ENCODE measurements around the gene CLSTN1. TPM values are rescaled to one million over a fixed set of nuclear protein-coding genes. Genes with fewer than 3 reads are reported as not detected.
A peak's percentile ranks its signal among the peaks of the same experiment; 100 is the strongest.

Gene CLSTN1
- total RNA-seq, 5 donors from 2014 or later (not counting 1 experiment from before 2014, with no cell fraction given): 84.6 to 105 (median 91.2) TPM

DNA sequence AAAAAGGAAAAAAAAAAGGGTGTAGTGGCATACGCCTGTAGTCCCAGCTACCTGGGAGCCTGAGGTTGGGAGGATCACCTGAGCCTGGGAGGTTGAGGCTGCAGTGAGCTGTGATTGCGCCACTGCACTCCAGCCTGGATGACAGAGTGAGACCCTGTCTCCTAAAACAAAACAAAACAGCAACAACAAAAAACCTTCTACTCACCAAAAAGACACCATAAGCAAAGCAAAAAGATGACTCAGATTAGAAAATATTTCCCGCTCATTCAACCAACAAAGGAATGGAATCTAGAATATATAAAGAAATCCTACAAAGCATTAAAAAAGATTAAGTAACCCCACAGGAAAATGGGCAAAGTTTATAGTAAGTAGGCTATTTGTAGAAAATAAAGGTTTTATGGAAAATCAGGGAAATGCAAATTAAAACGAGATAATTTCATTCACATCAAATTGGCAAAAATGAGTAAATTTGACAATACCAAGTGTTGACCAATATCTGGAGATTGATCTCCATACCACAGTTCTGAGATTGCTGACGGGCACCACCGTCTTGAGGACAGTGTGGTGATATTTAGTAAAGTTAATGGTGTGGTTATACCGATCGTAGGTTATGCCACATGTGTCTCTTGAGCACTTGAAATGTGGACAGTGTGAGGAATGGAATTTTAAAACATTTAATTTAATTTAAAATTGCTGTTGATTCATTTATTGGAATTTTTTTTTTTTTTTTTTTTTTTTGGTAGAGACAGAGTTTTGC is 118.2 kb downstream of the CLSTN1 start:
- Histone ChIP-seq H3K27me3 (replicated peaks in 1 of 2; ENCODE audit: control insufficient read depth in 2 of 2, extremely low read depth in 1 of 2, insufficient read depth in 2 of 2, low read length in 1 of 2) (no peaks in the 10 kb centered on the region), H3K36me3 (ENCODE audit: control insufficient read depth in 2 of 2, extremely low read depth in 1 of 2, insufficient read depth in 1 of 2, low read length in 1 of 2) (peaks cover 6 to 46% of the 10 kb centered on the region in 2 donors), H3K27ac (ENCODE audit: low read length) (peak overlapping the region; percentile 32), H3K4me3 (ENCODE audit: control insufficient read depth in 1 of 2, extremely low read depth in 1 of 2, low read length in 1 of 2) (no peak overlapping the region), H3K4me1 (ENCODE audit: control insufficient read depth in 1 of 2, extremely low read depth in 1 of 2, insufficient read depth in 2 of 2, low read length in 2 of 2) (peaks cover 23 to 84% of the 10 kb centered on the region in 2 experiments), H3K9me3 (no peaks in the 10 kb centered on the region)
- H3K9me3 Mint-ChIP-seq: peaks cover 0 to 7% (median 0%) of the 10 kb centered on the region in 3 donors
- ChIA-PET POLR2A (interaction anchor here in 1 of 2 donors (0.8 kb wide), 1 partner anchor 663 kb away, joined by 6 read pairs; no protein-coding TSS in a partner anchor), CTCF (interaction anchor here in 1 of 2 donors (1.2 kb wide), 1 partner anchor 10 kb away, joined by 3 read pairs; no protein-coding TSS in a partner anchor)
- peak overlapping the region; percentile 17 to 78 (median 45) for H3K4me3 Mint-ChIP-seq
- ATAC-seq (replicated peaks in 1 of 4) (no peak), DNase-seq (no peak)
- peaks cover 45 to 71% (median 64%) of the 10 kb centered on the region in 3 donors for H3K4me1 Mint-ChIP-seq
- H3K36me3 Mint-ChIP-seq: peaks cover 23% of the 10 kb centered on the region
- H3K27me3 Mint-ChIP-seq: no peaks in the 10 kb centered on the region
- H3K27ac Mint-ChIP-seq: peak overlapping the region; percentile 74 to 80
- WGBS (ENCODE audit: insufficient coverage): 75% methylated on average over 4 of the region's 8 CpGs

DNA sequence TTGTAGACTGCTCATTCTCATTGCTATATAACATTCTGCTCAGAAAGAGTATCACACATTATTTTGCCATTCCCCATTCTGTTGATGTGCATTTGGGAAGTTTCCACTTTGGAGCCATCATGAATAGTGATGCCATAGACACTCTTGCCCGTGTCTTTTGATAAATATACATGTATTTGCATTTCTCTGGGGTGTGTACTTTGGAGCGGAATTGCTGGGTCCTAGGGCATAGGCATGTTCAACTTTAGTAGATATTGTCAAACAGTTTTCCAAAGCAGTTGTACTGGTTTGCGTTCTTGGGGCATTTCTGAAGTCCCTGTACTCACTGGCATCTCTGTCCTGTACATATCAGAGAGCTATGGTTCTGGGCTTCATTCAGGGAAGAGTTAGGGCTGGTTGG is 120.1 kb downstream of the CLSTN1 start:
- Mint-ChIP-seq H3K27me3 (no peaks in the 10 kb centered on the region), H3K36me3 (peaks cover 29% of the 10 kb centered on the region), H3K4me1 (peaks cover 51 to 75% (median 71%) of the 10 kb centered on the region in 3 donors), H3K27ac (peak overlapping the region; percentile 84 to 86), H3K9me3 (peaks cover 0 to 7% (median 0%) of the 10 kb centered on the region in 3 donors), H3K4me3 (peak overlapping the region; percentile 2 to 78 (median 11))
- 100% methylated on average over 2 of the region's 3 CpGs for WGBS (ENCODE audit: insufficient coverage)
- ChIA-PET POLR2A (no interaction called here), CTCF (no interaction called here)
- no peak for ATAC-seq (replicated peaks in 1 of 4)
- Histone ChIP-seq H3K27me3 (replicated peaks in 1 of 2; ENCODE audit: control insufficient read depth in 2 of 2, extremely low read depth in 1 of 2, insufficient read depth in 2 of 2, low read length in 1 of 2) (no peaks in the 10 kb centered on the region), H3K4me3 (ENCODE audit: control insufficient read depth in 1 of 2, extremely low read depth in 1 of 2, low read length in 1 of 2) (no peak overlapping the region), H3K4me1 (ENCODE audit: control insufficient read depth in 1 of 2, extremely low read depth in 1 of 2, insufficient read depth in 2 of 2, low read length in 2 of 2) (peaks cover 23 to 87% of the 10 kb centered on the region in 2 experiments), H3K36me3 (ENCODE audit: control insufficient read depth in 2 of 2, extremely low read depth in 1 of 2, insufficient read depth in 1 of 2, low read length in 1 of 2) (peaks cover 15 to 45% of the 10 kb centered on the region in 2 donors), H3K27ac (ENCODE audit: low read length) (peak overlapping the region; percentile 11), H3K9me3 (no peaks in the 10 kb centered on the region)
- DNase-seq: no peak

DNA sequence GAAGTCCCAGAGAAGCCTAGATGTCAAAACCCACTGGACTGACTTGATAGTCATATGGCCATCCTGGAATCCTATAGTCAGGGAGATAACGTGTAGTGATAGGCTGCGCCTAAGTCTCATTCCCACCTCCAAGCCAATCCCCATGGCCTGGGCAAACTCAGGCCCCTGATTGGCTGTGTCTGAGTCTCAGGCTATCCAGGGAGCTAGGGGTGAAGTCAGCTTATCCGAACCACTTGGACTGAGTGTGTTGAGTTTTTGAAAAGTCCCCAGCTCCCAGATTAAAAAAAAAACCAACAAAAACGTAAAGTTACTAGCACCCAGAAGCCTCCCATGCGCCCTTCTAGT is 120.6 kb downstream of the CLSTN1 start:
- no peak for ATAC-seq (replicated peaks in 1 of 4)
- POLR2A ChIA-PET: interaction anchor here in 1 of 2 donors (0.6 kb wide), 1 partner anchor 17 kb away, joined by 7 read pairs; no protein-coding TSS in a partner anchor
- Histone ChIP-seq H3K9me3 (no peaks in the 10 kb centered on the region), H3K27ac (ENCODE audit: low read length) (no peak overlapping the region), H3K4me3 (ENCODE audit: control insufficient read depth in 1 of 2, extremely low read depth in 1 of 2, low read length in 1 of 2) (no peak overlapping the region), H3K4me1 (ENCODE audit: control insufficient read depth in 1 of 2, extremely low read depth in 1 of 2, insufficient read depth in 2 of 2, low read length in 2 of 2) (peaks cover 23 to 84% of the 10 kb centered on the region in 2 experiments), H3K27me3 (replicated peaks in 1 of 2; ENCODE audit: control insufficient read depth in 2 of 2, extremely low read depth in 1 of 2, insufficient read depth in 2 of 2, low read length in 1 of 2) (no peaks in the 10 kb centered on the region), H3K36me3 (ENCODE audit: control insufficient read depth in 2 of 2, extremely low read depth in 1 of 2, insufficient read depth in 1 of 2, low read length in 1 of 2) (peaks cover 15 to 46% of the 10 kb centered on the region in 2 donors)
- peaks cover 56 to 79% (median 76%) of the 10 kb centered on the region in 3 donors for H3K4me1 Mint-ChIP-seq
- WGBS (ENCODE audit: insufficient coverage): no CpG with 5 or more reads among the region's 5 CpGs
- DNase-seq: no peak
- H3K9me3 Mint-ChIP-seq: peaks cover 0 to 7% (median 0%) of the 10 kb centered on the region in 3 donors
- CTCF ChIA-PET: interaction anchor here in 1 of 2 donors (0.5 to 0.6 kb wide), 3 partner anchors 79 to 230 kb away, joined by 3 read pairs; no protein-coding TSS in a partner anchor
- peaks cover 33% of the 10 kb centered on the region for H3K36me3 Mint-ChIP-seq
- H3K27ac Mint-ChIP-seq: peak overlapping the region; percentile 84 to 86
- H3K27me3 Mint-ChIP-seq: no peaks in the 10 kb centered on the region
- H3K4me3 Mint-ChIP-seq: peak overlapping the region in 1 of 3 donors; percentile 78

- Mint-ChIP-seq H3K4me1 (peaks cover 60 to 77% (median 72%) of the 10 kb centered on the region in 3 donors), H3K27ac (peak overlapping the region; percentile 62 to 69), H3K27me3 (no peaks in the 10 kb centered on the region), H3K4me3 (no peak overlapping the region), H3K36me3 (peaks cover 33% of the 10 kb centered on the region), H3K9me3 (peaks cover 0 to 7% (median 0%) of the 10 kb centered on the region in 3 donors)
- H3K4me1 ChIP-seq (ENCODE audit: control insufficient read depth in 1 of 2, extremely low read depth in 1 of 2, insufficient read depth in 2 of 2, low read length in 2 of 2): peaks cover 23 to 88% of the 10 kb centered on the region in 2 experiments
- H3K27ac ChIP-seq (ENCODE audit: low read length): no peak overlapping the region
- 100% methylated on average over 3 of the region's 4 CpGs for WGBS (ENCODE audit: insufficient coverage)
- POLR2A ChIA-PET: no interaction called here
- no peaks in the 10 kb centered on the region for H3K9me3 ChIP-seq
- H3K4me3 ChIP-seq (ENCODE audit: control insufficient read depth in 1 of 2, extremely low read depth in 1 of 2, low read length in 1 of 2): no peak overlapping the region
- DNase-seq (no peak), ATAC-seq (replicated peaks in 1 of 4) (no peak)
- CTCF ChIA-PET: interaction anchor here in 1 of 2 donors (0.6 to 1.2 kb wide), 2 partner anchors 75 to 414 kb away, joined by 5 to 6 read pairs; no protein-coding TSS in a partner anchor
- no peaks in the 10 kb centered on the region for H3K27me3 ChIP-seq (replicated peaks in 1 of 2; ENCODE audit: control insufficient read depth in 2 of 2, extremely low read depth in 1 of 2, insufficient read depth in 2 of 2, low read length in 1 of 2)
- peaks cover 18 to 40% of the 10 kb centered on the region in 2 donors for H3K36me3 ChIP-seq (ENCODE audit: control insufficient read depth in 2 of 2, extremely low read depth in 1 of 2, insufficient read depth in 1 of 2, low read length in 1 of 2)
Observed at GRCh38 chr1:9701665-9702064, 122.1 kb downstream of the CLSTN1 start.

DNA sequence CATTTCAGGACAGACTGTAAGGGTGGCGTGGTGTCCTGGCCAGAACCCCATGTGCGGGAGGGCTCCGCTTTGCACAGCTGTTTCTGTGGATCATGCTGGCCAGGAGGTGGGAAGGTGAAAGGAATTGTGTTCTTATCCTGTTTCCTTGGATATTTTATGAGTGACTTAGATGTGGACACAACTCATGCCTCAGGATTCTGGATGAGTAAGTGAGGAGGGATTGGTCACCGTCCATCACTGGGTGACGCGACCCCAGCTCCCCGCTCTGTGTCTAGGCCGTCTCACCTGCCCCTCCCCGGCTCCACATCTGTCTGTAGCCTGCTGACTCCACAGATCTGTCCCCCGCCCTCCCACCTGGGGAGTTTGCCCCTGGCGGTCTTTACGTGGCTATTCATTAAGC is 123.4 kb downstream of the CLSTN1 start:
- Mint-ChIP-seq H3K4me1 (peaks cover 61 to 71% (median 67%) of the 10 kb centered on the region in 3 donors), H3K36me3 (peaks cover 34% of the 10 kb centered on the region), H3K9me3 (peaks cover 0 to 7% (median 0%) of the 10 kb centered on the region in 3 donors), H3K4me3 (no peak overlapping the region), H3K27me3 (no peaks in the 10 kb centered on the region), H3K27ac (peak overlapping the region; percentile 12 to 31)
- Histone ChIP-seq H3K27ac (ENCODE audit: low read length) (no peak overlapping the region), H3K4me1 (ENCODE audit: control insufficient read depth in 1 of 2, extremely low read depth in 1 of 2, insufficient read depth in 2 of 2, low read length in 2 of 2) (peaks cover 21 to 84% of the 10 kb centered on the region in 2 experiments), H3K9me3 (no peaks in the 10 kb centered on the region), H3K27me3 (replicated peaks in 1 of 2; ENCODE audit: control insufficient read depth in 2 of 2, extremely low read depth in 1 of 2, insufficient read depth in 2 of 2, low read length in 1 of 2) (no peaks in the 10 kb centered on the region), H3K36me3 (ENCODE audit: control insufficient read depth in 2 of 2, extremely low read depth in 1 of 2, insufficient read depth in 1 of 2, low read length in 1 of 2) (peaks cover 18 to 41% of the 10 kb centered on the region in 2 donors), H3K4me3 (ENCODE audit: control insufficient read depth in 1 of 2, extremely low read depth in 1 of 2, low read length in 1 of 2) (no peak overlapping the region)
- POLR2A ChIA-PET: interaction anchor here in 1 of 2 donors (0.6 kb wide), 1 partner anchor 32 kb away, joined by 7 read pairs; no protein-coding TSS in a partner anchor
- 96% methylated on average over 10 of the region's 12 CpGs for WGBS (ENCODE audit: insufficient coverage)
- DNase-seq (no peak), ATAC-seq (replicated peaks in 1 of 4) (no peak)
- CTCF ChIA-PET: no interaction called here

DNA sequence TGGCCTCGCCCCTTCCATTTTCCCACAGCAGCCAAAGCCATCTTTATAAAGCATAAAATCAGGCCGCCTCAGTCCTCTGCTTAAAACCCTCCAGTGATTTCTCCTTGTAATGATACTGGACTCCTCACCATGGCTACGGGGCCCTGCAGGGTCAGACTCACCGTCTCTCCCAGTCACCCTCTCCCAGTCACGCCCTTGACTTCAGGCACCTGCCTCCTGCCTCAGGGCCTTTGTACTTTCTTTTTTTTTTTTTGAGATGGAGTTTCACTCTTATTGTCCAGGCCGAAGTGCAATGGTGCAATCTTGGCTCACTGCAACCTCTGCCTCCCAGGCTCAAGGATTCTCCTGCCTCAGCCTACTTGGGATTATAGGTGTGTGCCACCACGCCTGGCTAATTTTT is 124.4 kb downstream of the CLSTN1 start:
- CTCF ChIA-PET: interaction anchor here in 1 of 2 donors (1.0 kb wide), 1 partner anchor 12 kb away, joined by 4 read pairs; no protein-coding TSS in a partner anchor
- Mint-ChIP-seq H3K4me1 (peaks cover 61 to 72% (median 67%) of the 10 kb centered on the region in 3 donors), H3K4me3 (no peak overlapping the region), H3K9me3 (peaks cover 0 to 7% (median 0%) of the 10 kb centered on the region in 3 donors), H3K27ac (peak overlapping the region; percentile 48 to 89), H3K36me3 (peaks cover 40% of the 10 kb centered on the region), H3K27me3 (no peaks in the 10 kb centered on the region)
- Histone ChIP-seq H3K27me3 (replicated peaks in 1 of 2; ENCODE audit: control insufficient read depth in 2 of 2, extremely low read depth in 1 of 2, insufficient read depth in 2 of 2, low read length in 1 of 2) (no peaks in the 10 kb centered on the region), H3K4me3 (ENCODE audit: control insufficient read depth in 1 of 2, extremely low read depth in 1 of 2, low read length in 1 of 2) (no peak overlapping the region), H3K4me1 (ENCODE audit: control insufficient read depth in 1 of 2, extremely low read depth in 1 of 2, insufficient read depth in 2 of 2, low read length in 2 of 2) (peaks cover 15 to 77% of the 10 kb centered on the region in 2 experiments), H3K9me3 (no peaks in the 10 kb centered on the region), H3K27ac (ENCODE audit: low read length) (no peak overlapping the region), H3K36me3 (ENCODE audit: control insufficient read depth in 2 of 2, extremely low read depth in 1 of 2, insufficient read depth in 1 of 2, low read length in 1 of 2) (peaks cover 18 to 46% of the 10 kb centered on the region in 2 donors)
- no peak for DNase-seq
- ATAC-seq (replicated peaks in 1 of 4): no peak
- POLR2A ChIA-PET: interaction anchor here in 1 of 2 donors (0.6 kb wide), 1 partner anchor 74 kb away, joined by 3 read pairs; no protein-coding TSS in a partner anchor
- WGBS (ENCODE audit: insufficient coverage): 93% methylated on average over 3 of the region's 7 CpGs

All from T-cell (primary cell).